ENCODE measurements around the gene RASAL2.
"Not testable (repeated sequence)": the region's sequence is repeated elsewhere in the genome, so short reads cannot be mapped to it uniquely, and the experiment has no call there.

RASAL2 gene

GRCh38 chr1:178498896-178499675 is 405.2 kb downstream of the RASAL2 start:
- no peak for DNase-seq

- no peak for DNase-seq
Measured at GRCh38 chr1:178500091-178500770, 406.3 kb downstream of the RASAL2 start.

- no peak for DNase-seq
Measured at GRCh38 chr1:178500936-178501554, 407.1 kb downstream of the RASAL2 start.

GRCh38 chr1:178501705-178502329 is 407.9 kb downstream of the RASAL2 start:
- peak; percentile 10 for DNase-seq

GRCh38 chr1:178502330-178502714 is 408.4 kb downstream of the RASAL2 start:
- no peak for DNase-seq

- no peak for DNase-seq
Measured at GRCh38 chr1:178502856-178503255, 409.0 kb downstream of the RASAL2 start.

GRCh38 chr1:178503316-178503715 is 409.4 kb downstream of the RASAL2 start:
- DNase-seq: not testable (repeated sequence)

GRCh38 chr1:178503849-178504248 is 409.9 kb downstream of the RASAL2 start:
- DNase-seq: no peak

GRCh38 chr1:178504286-178504685 is 410.4 kb downstream of the RASAL2 start:
- DNase-seq: no peak

- no peak for DNase-seq
Measured at GRCh38 chr1:178506177-178506576, 412.3 kb downstream of the RASAL2 start.

- DNase-seq: no peak
Measured at GRCh38 chr1:178506669-178507068, 412.8 kb downstream of the RASAL2 start.

- no peak for DNase-seq
Measured at GRCh38 chr1:178509414-178510007, 415.6 kb downstream of the RASAL2 start.

GRCh38 chr1:178510155-178510554 is 416.3 kb downstream of the RASAL2 start:
- DNase-seq: no peak

- no peak for DNase-seq
Measured at GRCh38 chr1:178512566-178513277, 418.8 kb downstream of the RASAL2 start, which contains the start of gene TEX35. TSS of gene TEX35 (plus strand) at chr1:178513109. CDS start at chr1:178513189, 80 bp downstream.

GRCh38 chr1:178513278-178513983 is 419.5 kb downstream of the RASAL2 start:
- peak; percentile 32 for DNase-seq

- no peak for DNase-seq
Measured at GRCh38 chr1:178516110-178516509, 422.2 kb downstream of the RASAL2 start.

- no peak for DNase-seq
Measured at GRCh38 chr1:178518894-178519293, 425.0 kb downstream of the RASAL2 start.

- DNase-seq: no peak
Measured at GRCh38 chr1:178520803-178521202, 426.9 kb downstream of the RASAL2 start.

GRCh38 chr1:178521241-178521640 is 427.3 kb downstream of the RASAL2 start:
- DNase-seq: no peak

- DNase-seq: no peak
Measured at GRCh38 chr1:178527117-178527516, 433.2 kb downstream of the RASAL2 start.

GRCh38 chr1:178528228-178528952 is 434.5 kb downstream of the RASAL2 start:
- no peak for DNase-seq

Measured in DMS 273 treated with DMSO at 0.1 percent for 48 hours (cell line).